Sigmoid colon (tissue), 7 donors: ENCODE measurements around the gene NAALADL2. TPM values are rescaled to one million over a fixed set of nuclear protein-coding genes. Genes with fewer than 3 reads are reported as not detected.
"Not testable (repeated sequence)": the region's sequence is repeated elsewhere in the genome, so short reads cannot be mapped to it uniquely, and the experiment has no call there.

Source experiments
- DNase-seq: peaks from one replicate; pipeline ENCODE4 v3.0.0-alpha.2; 2019
- H3K27ac ChIP-seq, 4 donors: fragments of 200-600 bp; sonication (generic); one replicate each; pipeline ENCODE4 v1.5.1; 2016 to 2019; ENCODE audit warnings: mild to moderate bottlenecking in 1 of 4
- H3K27me3 ChIP-seq, 3 donors: fragments of 200-600 bp; sonication (generic); one replicate each; pipeline ENCODE4 v1.5.1; 2019; ENCODE audit warnings: mild to moderate bottlenecking in 1 of 3
- H3K36me3 ChIP-seq, 4 donors: fragments of 200-600 bp; sonication (generic); one replicate each; pipeline ENCODE4 v1.5.1; 2016 to 2019
- H3K4me1 ChIP-seq, 4 donors: fragments of 200-600 bp; sonication (generic); one replicate each; pipeline ENCODE4 v1.5.1; 2017 to 2019
- H3K4me3 ChIP-seq, 4 donors: fragments of 200-600 bp; sonication (generic); one replicate each; pipeline ENCODE4 v1.5.1; 2017 to 2019; ENCODE audit warnings: mild to moderate bottlenecking in 2 of 4, moderate library complexity in 1 of 4
- H3K9me3 ChIP-seq, 4 donors: fragments of 200-600 bp in 3 of 4; sonication (generic) in 3 of 4; one replicate each; pipeline versions ENCODE4 v1.5.1 to v1.6.1; 2013 to 2019
- CTCF ChIP-seq, 4 experiments: fragments of 450-650 bp in 3 of 4; fragments of 200-600 bp in 1 of 4; IDR thresholded peaks; one replicate each; pipeline ENCODE4 v1.5.1; 2016 to 2019; ENCODE audit warnings: antibody characterized with exemption in 4 of 4, mild to moderate bottlenecking in 3 of 4, moderate library complexity in 2 of 4
- EP300 ChIP-seq, 4 donors: sonication (generic); formaldehyde crosslinking; IDR thresholded peaks; one replicate each; pipeline ENCODE4 v1.6.1; 2017; ENCODE audit warnings: antibody characterized with exemption in 4 of 4
- POLR2A ChIP-seq, 2 donors: fragments of 450-650 bp; IDR thresholded peaks; one replicate each; pipeline ENCODE4 v1.6.1; 2016; ENCODE audit warnings: antibody characterized with exemption in 2 of 2, mild to moderate bottlenecking in 2 of 2, moderate library complexity in 2 of 2
- POLR2AphosphoS5 ChIP-seq, 4 donors: sonication (generic); formaldehyde crosslinking; IDR thresholded peaks; one replicate each; pipeline ENCODE4 v1.6.1; 2017; ENCODE audit warnings: antibody characterized with exemption in 4 of 4
- WGBS, 2 donors: extraction: QIAGEN DNeasy Blood & Tissue Kit; methylation state at CpG; one replicate each; pipeline ENCODE4 v1.1.7; 2013; 5-methylcytosine and 5-hydroxymethylcytosine counted together
- intact Hi-C: fragments of 100-400 bp; cut with DNase I; formaldehyde crosslinking; loops from one replicate; pipeline ENCODE4 v1.15.1; 2023
- polyA plus RNA-seq, 3 donors: library from polyadenylated mRNA; stranded (reverse); fragments of 200-250 nt; gene quantifications; one replicate each; pipeline ENCODE4 v1.2.3, GENCODE V29; 2013
- total RNA-seq, 4 donors: library from RNA; depleted of rRNA; stranded (reverse); fragments of >200 nt; gene quantifications; one replicate each; pipeline ENCODE4 v1.1.0, GENCODE V29; 2016
- donor health status: healthy with polysubstance abuse.
- donor health status: Bipolar disorder and iron deficiency.
- donor health status: healthy.

NAALADL2 gene
- total and polyA plus RNA-seq, 7 donors = 0.46 to 18.5 (median 6.0) TPM

- Histone ChIP-seq H3K27me3 (no peaks in the 10 kb centered on the region), H3K4me1 (no peaks in the 10 kb centered on the region), H3K36me3 (no peaks in the 10 kb centered on the region), H3K27ac (no peak overlapping the region), H3K4me3 (no peak overlapping the region), H3K9me3 (no peaks in the 10 kb centered on the region)
- no peak for DNase-seq
- TF ChIP-seq POLR2A (IDR thresholded peaks at IDR 0.05) = no peak
- TF ChIP-seq CTCF (IDR thresholded peaks at IDR 0.05) = no peak
- TF ChIP-seq EP300 (IDR thresholded peaks at IDR 0.05) = no peak
- TF ChIP-seq POLR2AphosphoS5 (IDR thresholded peaks at IDR 0.05) = no peak
- intact Hi-C loops = no loop called here
Measured at GRCh38 chr3:175159202-175159601, 300.1 kb downstream of the NAALADL2 start.

GRCh38 chr3:175161291-175161690, 302.2 kb downstream of the NAALADL2 start:
- intact Hi-C loops = no loop called here
- no peak for DNase-seq
- Histone ChIP-seq H3K27me3 (no peaks in the 10 kb centered on the region), H3K36me3 (no peaks in the 10 kb centered on the region), H3K27ac (no peak overlapping the region), H3K4me3 (no peak overlapping the region), H3K9me3 (no peaks in the 10 kb centered on the region), H3K4me1 (no peaks in the 10 kb centered on the region)
- WGBS, 2 donors = 54 to 82% methylated on average over 5 of the region's 5 CpGs
- no peak for TF ChIP-seq EP300 (IDR thresholded peaks at IDR 0.05)
- TF ChIP-seq POLR2A (IDR thresholded peaks at IDR 0.05) = no peak
- no peak for TF ChIP-seq CTCF (IDR thresholded peaks at IDR 0.05)

GRCh38 chr3:175163686-175164085, 304.6 kb downstream of the NAALADL2 start:
- TF ChIP-seq CTCF (IDR thresholded peaks at IDR 0.05) = no peak
- no peaks in the 10 kb centered on the region for H3K4me1 ChIP-seq
- DNase-seq = no peak
- no peaks in the 10 kb centered on the region for H3K9me3 ChIP-seq
- no peaks in the 10 kb centered on the region for H3K27me3 ChIP-seq
- intact Hi-C loops = no loop called here
- 32 to 84% methylated on average over 3 of the region's 3 CpGs for WGBS, 2 donors
- H3K36me3 ChIP-seq = no peaks in the 10 kb centered on the region
- H3K4me3 ChIP-seq = no peak overlapping the region
- no peak overlapping the region for H3K27ac ChIP-seq

- H3K4me3 ChIP-seq, DNase-seq, intact Hi-C loops, H3K9me3 ChIP-seq, H3K36me3 ChIP-seq, H3K27me3 ChIP-seq, H3K27ac ChIP-seq, H3K4me1 ChIP-seq: not testable (repeated sequence)
- 97 to 98% methylated on average over 10 of the region's 10 CpGs for WGBS, 2 donors
Measured at GRCh38 chr3:175173117-175173516, 314.0 kb downstream of the NAALADL2 start.

GRCh38 chr3:175176556-175176955, 317.4 kb downstream of the NAALADL2 start:
- no peaks in the 10 kb centered on the region for H3K27me3 ChIP-seq
- TF ChIP-seq CTCF (IDR thresholded peaks at IDR 0.05) (no peak), POLR2AphosphoS5 (IDR thresholded peaks at IDR 0.05) (no peak), POLR2A (IDR thresholded peaks at IDR 0.05) (no peak), EP300 (IDR thresholded peaks at IDR 0.05) (no peak)
- no peaks in the 10 kb centered on the region for H3K36me3 ChIP-seq
- no peak for DNase-seq
- H3K4me1 ChIP-seq = no peaks in the 10 kb centered on the region
- 90 to 94% methylated on average over 3 of the region's 3 CpGs for WGBS, 2 donors
- H3K9me3 ChIP-seq = no peaks in the 10 kb centered on the region
- intact Hi-C loops = no loop called here
- no peak overlapping the region for H3K27ac ChIP-seq
- no peak overlapping the region for H3K4me3 ChIP-seq
